ENCODE results near the gene GPRIN2.
"Not testable (repeated sequence)": the region's sequence is repeated elsewhere in the genome, so short reads cannot be mapped to it uniquely, and the experiment has no call there.

Gene GPRIN2

DNA sequence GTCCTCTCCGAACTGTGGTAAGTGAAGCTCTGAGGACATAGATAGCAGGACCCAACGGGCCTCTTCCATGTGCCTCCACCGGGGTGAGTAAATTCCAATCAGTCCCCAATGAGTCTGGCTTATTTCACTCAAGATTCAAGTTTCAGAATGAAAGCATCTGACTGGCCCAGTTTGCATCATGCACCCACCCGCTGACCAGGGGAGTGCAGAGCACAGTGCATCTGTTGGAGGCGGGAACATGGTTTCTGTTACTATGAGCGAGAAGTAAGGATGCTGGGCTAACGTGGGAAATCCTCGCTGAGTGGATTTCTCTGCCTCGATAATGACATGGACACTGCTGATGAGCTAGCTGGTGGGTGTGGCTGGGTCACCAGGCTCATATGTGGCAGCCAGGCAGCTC is 10.7 kb upstream of the GPRIN2 start:
- DNase-seq (ENCODE audit: low read depth) = not testable (repeated sequence)

DNA sequence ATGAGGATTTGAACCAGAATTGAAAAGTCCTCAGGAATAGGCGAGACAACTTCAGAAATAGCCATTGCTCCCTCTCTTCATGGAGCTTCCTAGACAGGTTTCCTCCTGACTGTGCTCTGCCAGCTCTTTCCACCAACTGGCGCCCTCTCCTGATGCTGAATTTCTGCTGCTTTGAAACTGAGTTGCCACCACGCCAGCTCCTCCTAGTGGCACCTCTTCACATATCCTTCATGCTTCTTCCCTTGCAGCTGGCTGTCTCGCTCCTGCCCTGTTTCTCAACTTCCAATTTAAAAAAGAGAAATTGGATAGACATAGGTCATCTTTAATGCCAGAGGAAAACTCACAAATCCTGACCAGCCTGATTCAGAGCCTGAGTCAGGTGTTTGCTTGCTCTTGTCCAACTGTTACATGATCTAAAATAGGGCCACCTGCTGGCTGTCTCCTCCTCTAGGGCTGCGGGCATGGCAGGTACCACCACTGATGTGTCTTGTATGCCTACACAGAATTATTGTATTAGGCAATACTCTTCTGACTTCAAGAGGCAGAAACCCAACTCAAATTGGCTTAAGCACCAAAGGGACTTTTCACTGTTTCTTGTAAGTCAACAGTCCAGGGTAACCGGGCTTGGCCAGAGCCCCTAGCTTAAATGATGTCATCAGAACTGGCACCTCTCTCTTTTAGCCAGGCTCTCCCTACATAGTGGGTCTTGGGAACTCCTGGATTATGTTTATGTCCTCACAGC is 9.3 kb upstream of the GPRIN2 start:
- DNase-seq (ENCODE audit: low read depth) = not testable (repeated sequence)

DNA sequence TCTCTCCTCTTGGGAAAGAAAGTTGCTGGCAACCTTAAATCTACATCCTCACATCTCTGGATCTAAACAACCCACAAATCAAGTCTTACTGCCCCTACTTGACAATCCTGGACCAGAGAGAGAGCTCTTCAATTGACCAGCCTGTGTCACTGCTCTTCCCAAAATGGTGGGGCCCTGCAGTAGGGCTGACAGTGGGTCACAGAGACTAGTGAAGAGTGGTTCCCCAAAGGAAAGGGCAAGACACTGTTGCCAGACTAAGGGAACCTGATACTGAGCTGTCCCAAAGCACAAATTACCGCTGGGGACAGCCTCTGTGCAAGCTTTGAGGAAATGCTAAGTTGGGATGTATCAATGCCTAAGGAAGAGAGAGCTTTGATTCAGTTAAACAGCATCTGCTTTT is 4.5 kb upstream of the GPRIN2 start:
- DNase-seq (ENCODE audit: low read depth) = no peak

DNA sequence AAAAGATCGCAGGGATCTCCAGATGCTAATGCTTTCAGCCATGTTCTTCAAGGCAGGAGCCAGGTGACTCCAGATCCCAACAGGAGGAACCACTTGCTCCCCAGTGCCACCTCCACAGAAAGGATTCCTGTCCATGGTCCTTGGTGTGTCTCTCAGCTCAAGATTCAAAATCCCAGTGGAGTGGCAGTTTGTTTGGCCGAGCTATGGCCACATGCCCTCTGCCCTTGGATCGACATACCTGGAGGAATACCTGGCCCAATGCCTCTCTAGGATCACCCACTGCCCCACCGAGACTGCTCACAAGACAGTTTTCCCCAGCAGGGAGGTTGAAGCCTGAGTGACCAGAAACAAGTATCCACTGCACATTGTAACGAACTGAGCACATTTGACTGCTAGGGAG is 3.9 kb upstream of the GPRIN2 start:
- no peak for DNase-seq (ENCODE audit: low read depth)

DNA sequence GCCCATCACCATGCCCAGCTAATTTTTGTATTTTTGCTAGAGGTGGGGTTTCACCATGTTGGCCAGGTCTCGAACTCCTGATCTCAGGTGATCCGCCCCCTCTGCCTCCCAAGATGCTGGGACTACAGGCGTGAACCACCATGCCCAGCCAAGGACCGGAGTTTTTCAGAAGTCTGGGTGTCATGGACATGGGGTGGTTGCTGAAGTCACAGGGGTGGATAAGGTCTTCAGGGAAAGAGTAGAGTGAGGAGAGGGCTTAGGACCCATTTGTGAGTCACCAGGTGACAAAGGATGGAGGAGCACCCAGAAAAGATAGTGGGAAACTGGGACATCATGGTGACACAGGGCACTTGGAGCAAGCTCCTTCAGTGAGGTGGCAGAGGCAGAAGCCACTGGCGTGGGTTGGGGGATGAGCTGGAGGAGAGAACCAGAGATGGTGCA is 2.8 kb upstream of the GPRIN2 start:
- DNase-seq (ENCODE audit: low read depth) = no peak

DNA sequence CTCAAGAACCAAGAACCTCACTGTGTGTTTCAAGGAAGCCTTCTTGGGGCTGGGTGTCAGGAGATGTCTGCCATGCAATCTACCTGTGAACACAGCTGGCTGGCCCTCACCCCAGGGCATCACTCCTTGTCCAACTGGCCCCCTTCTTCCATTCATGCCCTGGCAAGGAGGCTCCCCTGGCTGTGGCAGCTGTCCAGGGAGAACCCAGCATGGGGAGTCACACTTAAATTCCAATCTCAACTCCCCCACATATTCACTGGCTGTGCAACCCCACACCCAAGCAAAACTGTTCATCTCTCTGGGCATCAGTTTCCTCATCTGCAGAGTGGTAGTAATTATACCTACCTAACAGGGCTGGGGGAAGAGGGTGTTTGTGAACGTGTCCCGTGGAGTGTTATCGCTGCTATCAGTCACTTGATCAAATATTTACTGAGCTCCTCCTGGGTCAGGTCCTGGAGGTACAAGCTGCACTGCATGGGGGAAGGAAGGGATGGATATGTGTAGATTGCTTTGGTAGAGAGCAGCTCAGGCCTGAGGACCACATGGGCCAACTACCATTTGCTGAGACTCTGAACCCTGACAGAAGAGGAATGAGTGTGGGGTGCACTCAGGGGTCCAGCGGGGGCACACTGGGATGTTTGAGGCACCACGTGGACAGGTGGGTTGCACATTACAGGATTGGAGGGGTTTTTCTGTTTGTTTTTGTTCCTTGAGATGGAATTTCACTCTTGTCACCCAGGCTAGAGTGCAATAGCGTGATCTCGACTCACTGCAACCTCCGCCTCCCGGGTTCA is 2.1 kb upstream of the GPRIN2 start:
- DNase-seq (ENCODE audit: low read depth) = no peak

DNA sequence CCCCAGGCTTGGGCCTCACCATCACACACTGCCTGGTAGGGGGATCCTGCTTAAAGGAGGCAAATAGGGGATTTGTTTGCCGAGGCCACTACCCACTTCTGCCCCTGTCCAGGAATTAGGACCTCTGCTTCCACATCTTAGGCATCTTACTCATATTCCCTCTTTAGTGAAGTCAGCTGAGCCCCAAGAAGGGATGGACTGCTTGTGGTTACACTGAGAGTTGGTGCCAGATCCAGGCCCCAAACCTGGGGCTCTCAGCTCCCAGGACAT is 1.6 kb upstream of the GPRIN2 start:
- DNase-seq (ENCODE audit: low read depth) = no peak

DNA sequence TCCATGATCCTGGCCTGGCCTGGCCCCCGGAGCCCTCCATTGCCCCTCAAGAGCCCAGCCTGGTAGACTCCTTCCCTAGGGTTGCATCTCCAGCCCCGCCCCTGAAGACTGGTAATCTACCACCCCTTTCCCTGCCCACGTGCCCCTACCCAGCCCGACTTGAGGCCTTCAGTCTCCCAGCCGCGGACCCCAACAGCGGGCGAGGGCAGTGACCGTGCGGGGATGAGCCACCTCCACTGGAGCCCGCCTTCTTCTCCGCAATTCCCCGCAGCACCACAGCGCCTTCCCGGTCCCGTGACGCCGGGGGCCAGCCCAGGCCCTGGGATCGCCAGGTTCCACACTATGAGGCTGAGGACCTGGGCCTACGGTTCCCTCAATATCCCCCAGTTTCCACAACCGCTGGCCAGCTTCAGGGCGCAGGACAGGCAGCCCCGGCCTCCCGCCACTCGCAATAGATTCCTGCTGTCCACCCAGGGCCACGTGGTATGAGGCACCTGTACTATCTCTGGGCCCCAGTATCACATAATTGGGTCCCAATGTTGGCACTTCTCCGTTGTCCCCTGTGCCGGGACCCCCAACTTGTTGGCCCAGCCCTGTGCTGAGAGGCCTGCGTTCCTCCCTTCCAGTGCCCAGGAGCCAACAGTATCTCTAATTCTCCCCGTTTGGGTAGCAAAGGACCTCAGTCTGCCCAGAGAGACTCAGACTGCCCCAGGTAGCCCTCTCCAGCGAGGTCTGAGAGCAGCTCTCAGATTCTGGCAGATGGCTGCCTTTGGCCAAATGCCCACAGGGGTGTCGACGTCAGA is 1.1 kb upstream of the GPRIN2 start:
- DNase-seq (ENCODE audit: low read depth) = no peak

DNA sequence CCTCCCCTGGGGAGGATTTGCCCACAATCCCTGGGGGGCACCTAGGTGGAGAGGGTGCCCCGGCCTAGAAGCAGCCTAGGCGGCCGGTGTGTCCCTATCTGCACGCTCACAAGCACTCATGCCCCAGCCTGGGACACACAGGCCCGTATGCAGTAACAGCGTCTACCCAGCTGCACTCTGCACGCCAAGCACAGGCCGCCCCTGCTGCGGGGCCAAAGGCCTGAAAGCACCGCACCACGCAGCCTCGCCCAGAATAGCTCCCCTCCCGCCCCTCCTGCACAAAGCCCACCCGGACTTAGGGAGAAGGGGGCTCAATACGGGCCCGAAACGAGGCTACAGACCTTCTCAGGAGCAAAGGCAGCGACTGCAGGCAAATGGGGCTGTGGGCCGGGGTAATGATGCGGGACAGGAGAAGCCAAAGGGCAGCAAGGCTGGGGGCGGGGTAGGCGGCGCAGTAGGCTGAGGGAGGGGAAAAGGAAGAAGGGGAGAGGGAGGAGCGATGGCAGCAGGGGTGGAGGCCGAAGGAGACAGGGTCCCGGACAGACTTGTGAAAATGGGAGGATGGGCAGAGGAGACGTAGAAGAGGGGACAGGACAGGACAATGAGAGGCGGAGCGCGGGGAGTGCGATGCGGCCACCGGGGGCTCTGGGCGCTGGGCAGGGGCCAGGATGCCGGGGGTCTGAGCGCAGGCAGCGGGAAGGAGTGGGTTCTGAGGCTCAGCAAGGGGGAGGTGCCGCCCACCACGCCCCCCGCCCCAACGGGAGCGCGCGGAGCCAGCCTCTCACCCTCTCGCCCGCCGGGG is 544 bp downstream of the GPRIN2 start:
- DNase-seq (ENCODE audit: low read depth) = no peak

DNA sequence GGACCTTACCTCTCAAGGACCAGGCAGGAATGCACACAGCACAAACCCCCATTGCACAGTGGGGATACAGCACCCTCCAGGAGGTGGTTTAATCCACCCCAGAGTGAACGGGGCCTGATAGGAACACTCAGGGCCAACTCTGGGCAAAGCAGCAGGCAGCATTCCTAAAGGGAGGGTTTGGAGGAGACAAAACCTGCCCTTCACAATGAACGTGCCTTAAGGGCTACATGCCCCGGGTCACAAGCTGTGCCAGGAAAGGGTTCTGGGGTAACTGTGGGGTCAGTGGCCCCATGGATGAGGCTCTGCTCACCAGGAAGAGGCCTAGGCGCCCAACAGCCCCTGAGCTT is 1.1 kb downstream of the GPRIN2 start:
- no peak for DNase-seq (ENCODE audit: low read depth)

DNA sequence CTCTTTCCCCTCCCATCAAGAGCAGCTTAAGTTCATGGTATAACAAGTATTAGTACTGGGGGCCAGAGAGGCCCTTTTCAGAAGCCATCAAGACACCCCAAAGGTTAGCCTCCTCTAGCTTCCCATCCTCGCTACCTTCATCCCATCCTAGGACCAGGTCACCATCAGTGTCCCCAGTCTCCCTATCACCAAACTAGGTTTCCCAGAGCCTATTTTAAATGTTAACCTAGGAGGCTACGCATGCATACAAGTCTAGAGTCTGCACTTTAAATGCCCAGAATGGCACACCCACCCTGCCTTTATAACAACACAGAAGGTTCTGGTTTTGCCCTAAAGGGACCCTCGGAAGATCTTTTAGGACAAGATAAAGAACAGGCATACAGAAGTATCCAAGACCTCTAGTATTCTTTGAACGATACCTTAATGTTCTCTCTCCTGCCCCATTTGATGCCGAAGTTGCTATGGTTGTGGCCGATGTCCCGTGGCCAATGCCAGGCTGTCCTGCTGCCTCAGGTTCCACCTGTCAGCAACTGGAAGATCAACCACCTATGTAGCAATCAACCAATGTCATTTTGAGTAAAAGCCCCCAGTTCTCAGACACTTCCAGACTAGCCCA is 2.2 kb downstream of the GPRIN2 start:
- DNase-seq (ENCODE audit: low read depth) = no peak

DNA sequence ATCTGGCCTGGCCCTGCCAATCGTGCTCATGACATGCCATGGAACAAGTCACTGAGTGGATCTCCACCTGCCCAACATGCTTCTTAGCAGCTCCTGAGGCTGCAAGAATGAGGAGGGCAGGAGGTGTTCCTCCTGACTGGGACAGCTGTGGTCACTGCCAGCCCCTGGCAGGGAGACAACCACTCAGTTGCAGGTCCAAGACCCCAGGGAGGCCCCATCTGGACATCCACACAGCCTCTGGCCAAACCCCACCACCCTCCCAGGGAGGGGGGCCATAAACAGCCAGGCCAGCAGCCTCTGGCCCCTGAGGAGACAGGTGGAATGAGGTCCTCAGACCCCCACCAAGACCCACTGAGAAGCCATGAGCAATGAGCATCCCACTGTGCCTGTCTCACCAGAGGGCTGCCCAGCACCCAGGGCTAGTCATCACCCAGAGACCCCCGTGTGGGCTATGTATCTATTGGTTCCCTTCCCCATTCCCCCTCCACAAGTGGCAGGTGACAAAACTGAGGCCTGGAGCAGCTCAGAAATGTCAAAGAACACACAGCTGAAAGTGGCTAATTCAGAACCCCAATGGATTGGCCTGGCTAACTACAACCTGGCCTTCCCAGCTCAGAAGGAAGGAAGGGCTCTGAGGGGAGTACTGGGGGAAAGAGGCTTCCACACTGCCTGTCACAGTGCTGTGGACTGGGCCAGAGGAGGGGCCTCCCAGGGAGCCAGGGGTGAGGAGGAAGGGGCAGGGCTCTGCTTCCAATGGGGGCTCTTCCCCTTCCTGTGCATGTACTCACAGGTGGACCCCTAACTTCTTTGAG is 3.0 kb downstream of the GPRIN2 start:
- DNase-seq (ENCODE audit: low read depth) = no peak

DNA sequence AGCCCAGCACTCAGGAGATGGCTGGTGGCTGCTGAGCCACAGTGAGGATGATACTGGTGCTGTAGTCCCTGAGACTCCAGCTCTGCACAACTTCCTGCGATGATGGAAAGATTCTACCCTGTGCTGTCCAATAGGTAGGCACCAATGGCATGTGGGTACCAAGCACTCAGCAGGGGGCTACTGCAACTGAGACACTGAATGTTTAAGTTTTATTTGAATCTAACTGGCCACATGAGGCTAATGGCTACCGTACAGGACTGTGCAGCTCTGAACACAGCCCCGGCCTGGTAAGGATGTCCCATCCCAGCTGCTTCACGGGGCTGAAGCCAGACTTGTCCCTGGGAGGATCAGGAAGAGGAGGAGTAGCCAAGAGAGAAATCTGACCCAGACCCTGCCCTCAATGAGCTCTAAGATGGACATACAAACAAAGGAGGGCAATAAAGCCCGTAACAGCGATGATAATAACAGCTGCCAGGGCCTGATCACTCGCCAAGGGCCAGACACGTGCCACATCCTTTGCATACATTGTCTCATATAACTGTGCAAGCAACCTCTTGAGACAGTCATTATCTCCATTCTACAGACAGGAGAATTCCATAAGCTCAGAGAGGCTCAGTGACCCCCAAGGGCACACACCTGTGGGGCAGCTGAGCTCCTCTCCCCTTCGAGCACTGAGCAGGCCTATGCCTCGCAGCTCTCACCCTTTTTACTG is 3.8 kb downstream of the GPRIN2 start:
- DNase-seq (ENCODE audit: low read depth) = no peak

DNA sequence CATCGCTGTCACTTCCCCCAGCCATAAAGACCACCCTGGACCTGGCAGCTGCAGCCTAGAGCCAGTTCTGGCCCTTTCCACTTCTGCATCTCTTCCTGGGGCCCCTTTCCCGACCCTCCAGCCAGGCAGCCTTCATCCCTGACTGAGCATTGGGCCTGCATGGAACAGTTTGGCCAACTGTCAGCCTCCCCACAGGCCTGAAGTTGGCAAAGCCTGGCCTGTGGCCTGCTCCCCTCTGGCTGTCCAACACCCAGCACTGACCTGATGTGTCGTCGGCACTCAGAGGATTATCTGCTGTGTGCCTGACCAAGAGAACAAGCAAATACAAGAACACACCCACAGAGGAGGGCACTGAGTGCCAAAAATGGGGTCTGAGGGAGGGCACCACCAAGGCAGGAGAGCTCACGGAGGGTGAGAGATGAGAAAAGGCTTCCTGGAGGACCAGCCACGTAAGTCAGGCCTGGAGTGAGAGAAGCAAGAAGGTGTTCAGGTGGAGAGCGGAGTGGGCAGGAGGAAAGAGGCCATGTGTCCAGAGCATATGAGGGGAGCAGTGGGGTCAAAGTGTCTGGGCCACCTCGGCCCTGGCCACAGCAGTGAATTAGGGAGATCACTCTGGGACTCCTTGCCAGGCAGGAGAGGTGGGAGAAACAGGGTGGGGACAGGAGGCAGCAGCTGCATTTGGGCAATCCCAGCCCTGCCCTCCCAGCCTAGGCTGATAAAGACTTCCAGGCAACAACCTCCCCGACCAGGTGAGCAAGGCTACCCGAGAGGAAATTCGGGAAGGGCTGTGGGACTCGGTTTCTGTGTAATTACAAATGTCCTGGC is 4.5 kb downstream of the GPRIN2 start:
- DNase-seq (ENCODE audit: low read depth) = no peak

DNA sequence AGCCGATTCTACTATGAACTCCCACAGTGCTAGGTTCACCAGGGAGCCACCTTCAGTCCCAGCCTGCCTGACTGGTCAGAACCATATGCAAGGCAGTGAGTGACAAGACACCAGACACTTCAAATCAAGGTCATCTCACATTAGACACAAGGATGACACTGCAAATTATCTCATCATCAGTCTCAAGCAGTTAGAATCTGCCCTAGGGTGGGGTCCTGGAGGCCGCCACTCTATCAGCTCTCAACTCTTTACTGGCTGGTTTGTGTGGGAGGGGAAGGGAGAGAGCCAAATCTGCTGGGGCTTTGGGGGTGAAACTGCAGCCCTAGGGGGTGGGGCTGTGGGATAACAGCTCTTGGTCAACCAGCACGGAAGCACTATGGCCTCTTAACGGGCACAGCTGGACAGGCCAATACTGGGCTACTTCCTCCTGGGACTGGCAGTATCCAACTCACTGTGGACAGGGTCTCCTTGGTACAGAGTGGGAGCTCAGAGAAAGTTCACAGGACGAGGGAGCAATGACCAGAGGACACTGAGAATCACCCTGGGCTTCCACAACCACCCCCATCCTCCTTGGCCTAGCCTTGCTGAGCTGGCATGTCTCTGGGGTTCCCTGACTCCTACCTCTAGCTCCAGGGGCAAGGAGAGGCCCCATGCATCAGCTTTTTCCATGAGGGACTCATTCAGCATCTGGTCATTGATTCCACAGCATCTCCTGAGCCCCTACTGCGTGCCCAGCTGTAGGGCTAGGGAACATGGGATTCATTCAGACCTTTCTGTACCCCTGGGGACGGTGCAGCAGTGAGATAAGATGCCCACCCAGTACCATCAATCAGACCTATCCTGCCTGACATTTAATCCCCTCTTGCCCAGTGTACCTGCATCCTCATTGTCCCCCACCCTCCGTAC is 5.4 kb downstream of the GPRIN2 start:
- no peak for DNase-seq (ENCODE audit: low read depth)

DNA sequence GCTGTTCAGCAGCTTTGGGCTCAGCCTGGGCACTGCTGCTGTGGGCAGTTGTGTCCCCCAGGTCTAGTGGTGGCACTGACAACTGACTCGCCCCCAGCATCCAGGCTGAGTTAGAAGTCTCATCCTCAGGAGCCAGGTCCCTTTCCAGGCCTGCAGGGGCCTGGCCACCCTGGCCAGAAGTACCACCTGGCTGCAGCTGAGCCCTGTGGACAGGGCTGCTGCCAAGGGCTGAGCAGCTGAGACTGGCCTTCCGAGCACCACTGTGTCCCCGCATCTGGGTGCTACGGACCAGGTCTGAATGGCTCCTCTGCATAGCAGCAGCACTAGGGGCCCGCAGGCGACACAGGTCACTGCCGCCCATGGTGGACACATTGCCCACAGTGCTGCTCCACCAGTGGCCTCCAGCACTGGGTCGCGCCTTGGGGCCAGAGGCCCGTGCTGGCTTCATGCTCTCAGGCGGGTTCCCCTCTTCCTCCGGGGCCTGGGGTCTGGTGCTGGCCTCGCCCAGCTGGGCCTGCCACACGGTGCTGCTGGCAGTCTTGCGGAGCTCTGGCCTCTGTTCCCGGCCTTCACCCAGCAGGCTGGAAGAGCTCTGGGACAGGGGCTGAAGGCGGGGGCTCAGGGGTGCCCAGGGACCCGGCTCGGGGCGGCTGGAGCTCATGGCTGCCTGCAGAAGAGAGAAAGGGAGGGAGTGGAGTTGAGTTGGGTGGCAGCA is 6.2 kb downstream of the GPRIN2 start:
- no peak for DNase-seq (ENCODE audit: low read depth)

DNA sequence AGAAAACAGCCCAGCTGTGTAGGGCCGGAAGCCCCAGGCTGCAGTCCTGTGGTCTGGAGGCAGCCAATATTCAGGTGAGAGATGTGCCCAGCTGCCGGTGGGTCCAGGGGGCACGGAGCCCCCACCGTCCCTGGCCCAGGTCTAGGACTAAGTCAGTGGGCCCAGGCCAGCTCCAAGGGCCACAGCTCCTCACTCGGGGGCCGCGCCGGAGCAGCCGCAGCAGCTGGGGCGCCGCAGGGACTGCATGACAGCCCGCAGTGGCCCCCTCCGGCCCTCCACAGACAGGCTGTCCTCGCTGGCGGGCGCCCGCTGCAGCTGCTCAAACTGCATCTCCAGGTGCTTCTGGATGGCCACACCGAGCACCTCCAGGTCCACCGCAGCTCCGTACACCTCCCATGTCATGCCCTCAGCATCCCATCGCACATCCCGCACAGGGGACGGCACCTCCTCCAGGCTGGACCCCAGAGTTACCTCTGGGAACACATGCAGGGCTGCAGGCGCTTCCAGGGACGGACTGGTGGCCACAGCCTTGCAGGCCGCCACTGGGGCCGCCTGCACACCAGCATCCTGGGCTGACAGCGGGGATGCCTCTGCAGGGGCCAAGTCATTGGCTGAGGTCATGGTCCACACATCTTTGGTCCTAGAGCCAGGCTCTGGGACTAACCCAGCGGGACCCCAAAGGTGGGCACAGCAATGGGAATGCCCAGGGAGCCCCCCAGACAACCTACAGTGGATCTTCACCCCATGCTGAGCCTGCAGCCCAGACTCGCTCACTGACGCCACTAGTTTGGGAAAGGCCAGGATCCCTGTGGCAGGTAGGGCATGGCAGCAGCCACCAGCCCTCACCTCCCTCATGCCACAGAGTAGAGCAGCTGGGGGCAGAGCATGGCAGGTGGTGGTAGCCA is 7.0 kb downstream of the GPRIN2 start:
- no peak for DNase-seq (ENCODE audit: low read depth)

Measured in stimulated activated CD8-positive, alpha-beta memory T cell treated with anti-CD3 and anti-CD28 coated beads, Interleukin-15, amount 100 ng/mL, for 24 hours (primary cell).